ENCODE results near the gene CASZ1.

CASZ1 gene

GRCh38 chr1:10631811-10632593, 164.4 kb downstream of the CASZ1 start:
- TF ChIP-seq, protein P1, sequence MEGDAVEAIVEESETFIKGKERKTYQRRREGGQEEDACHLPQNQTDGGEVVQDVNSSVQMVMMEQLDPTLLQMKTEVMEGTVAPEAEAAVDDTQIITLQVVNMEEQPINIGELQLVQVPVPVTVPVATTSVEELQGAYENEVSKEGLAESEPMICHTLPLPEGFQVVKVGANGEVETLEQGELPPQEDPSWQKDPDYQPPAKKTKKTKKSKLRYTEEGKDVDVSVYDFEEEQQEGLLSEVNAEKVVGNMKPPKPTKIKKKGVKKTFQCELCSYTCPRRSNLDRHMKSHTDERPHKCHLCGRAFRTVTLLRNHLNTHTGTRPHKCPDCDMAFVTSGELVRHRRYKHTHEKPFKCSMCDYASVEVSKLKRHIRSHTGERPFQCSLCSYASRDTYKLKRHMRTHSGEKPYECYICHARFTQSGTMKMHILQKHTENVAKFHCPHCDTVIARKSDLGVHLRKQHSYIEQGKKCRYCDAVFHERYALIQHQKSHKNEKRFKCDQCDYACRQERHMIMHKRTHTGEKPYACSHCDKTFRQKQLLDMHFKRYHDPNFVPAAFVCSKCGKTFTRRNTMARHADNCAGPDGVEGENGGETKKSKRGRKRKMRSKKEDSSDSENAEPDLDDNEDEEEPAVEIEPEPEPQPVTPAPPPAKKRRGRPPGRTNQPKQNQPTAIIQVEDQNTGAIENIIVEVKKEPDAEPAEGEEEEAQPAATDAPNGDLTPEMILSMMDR (IDR thresholded peaks at IDR 0.05; ENCODE audit: extremely low read depth, missing control alignments): no peak
- no peak for DNase-seq (ENCODE audit: low spot score)

GRCh38 chr1:10631121-10631810, 165.2 kb downstream of the CASZ1 start:
- TF ChIP-seq, protein P1 (IDR thresholded peaks at IDR 0.05; ENCODE audit: extremely low read depth, missing control alignments): no peak
- DNase-seq (ENCODE audit: low spot score): no peak

- DNase-seq (ENCODE audit: low spot score): no peak
- TF ChIP-seq, protein P1 (IDR thresholded peaks at IDR 0.05; ENCODE audit: extremely low read depth, missing control alignments): no peak
Observed at GRCh38 chr1:10630661-10631120, 165.8 kb downstream of the CASZ1 start.

GRCh38 chr1:10629816-10630571, 166.5 kb downstream of the CASZ1 start:
- DNase-seq (ENCODE audit: low spot score): no peak
- TF ChIP-seq, protein P1 (IDR thresholded peaks at IDR 0.05; ENCODE audit: extremely low read depth, missing control alignments): no peak

GRCh38 chr1:10629091-10629815, 167.2 kb downstream of the CASZ1 start:
- DNase-seq (ENCODE audit: low spot score): no peak
- TF ChIP-seq, protein P1 (IDR thresholded peaks at IDR 0.05; ENCODE audit: extremely low read depth, missing control alignments): no peak

GRCh38 chr1:10628685-10629084, 167.8 kb downstream of the CASZ1 start:
- TF ChIP-seq, protein P1 (IDR thresholded peaks at IDR 0.05; ENCODE audit: extremely low read depth, missing control alignments): no peak
- DNase-seq (ENCODE audit: low spot score): no peak
